ENCODE results near the gene ZFYVE9.
"Not testable (repeated sequence)": the region's sequence is repeated elsewhere in the genome, so short reads cannot be mapped to it uniquely, and the experiment has no call there.

The ZFYVE9 gene

DNA sequence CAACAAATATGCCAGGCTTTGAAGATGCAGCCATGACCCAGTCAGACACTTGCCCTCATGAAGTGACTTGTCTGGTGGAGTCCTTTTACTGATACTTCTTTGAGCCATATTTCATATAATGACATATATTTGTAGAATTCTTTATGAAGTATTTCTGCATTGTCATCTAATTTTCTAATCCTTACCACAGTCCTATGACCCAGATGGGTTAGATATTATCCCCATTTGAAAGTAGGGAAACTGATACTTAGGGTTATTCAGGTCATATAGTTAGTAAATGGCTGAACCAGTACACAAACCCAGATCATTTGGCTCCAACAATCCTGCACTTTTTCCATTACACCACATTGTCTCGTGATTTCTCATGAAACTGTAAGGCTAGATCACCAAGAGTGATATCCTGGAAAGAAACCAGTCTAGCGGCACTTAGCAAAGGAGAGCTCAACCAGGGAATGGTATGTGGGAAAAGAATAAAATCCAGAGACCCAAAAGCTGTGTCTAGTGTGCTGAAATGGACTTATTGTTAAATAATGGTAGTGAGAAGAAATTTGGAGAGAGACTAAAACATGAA lies 49.6 kb downstream of the ZFYVE9 start:
- DNase-seq, result no peak

DNA sequence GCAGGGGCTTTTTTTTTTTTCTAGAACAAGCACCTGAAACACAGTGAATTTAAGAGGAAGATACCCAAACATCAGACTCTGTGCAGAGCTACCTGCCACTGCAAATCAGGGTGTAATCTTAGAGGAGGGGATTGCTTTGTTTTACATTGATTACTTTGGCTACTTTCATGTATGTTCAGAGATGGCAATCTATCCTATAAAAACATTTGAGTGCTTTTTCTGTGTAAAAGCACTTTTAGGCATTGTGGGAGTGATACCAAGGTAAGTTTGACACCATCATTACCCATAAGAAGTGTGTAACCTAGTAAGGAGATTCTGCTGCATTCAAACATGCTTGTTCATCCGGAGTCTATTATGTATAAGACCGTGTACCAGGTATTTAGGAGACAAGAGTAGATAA lies 50.1 kb downstream of the ZFYVE9 start:
- no peak for DNase-seq

DNA sequence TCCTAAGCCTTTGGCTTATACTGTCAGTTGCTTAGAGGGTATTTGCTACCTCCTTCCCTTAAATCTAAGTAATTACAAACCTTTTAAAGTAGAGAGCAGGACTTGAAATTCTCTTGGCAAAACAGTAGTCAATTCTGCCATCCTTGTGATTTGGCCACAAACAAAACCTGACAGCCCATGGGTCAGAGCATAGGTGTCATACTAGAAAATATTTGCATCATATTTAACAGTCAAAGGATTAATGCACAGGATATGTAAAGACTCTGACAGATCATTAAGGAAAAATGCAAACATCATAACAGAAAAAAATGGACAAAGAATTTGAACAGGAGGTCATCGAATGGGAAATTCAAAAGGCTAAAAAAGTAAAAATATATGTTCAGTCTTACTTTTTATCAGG lies 50.5 kb downstream of the ZFYVE9 start:
- no peak for DNase-seq

DNA sequence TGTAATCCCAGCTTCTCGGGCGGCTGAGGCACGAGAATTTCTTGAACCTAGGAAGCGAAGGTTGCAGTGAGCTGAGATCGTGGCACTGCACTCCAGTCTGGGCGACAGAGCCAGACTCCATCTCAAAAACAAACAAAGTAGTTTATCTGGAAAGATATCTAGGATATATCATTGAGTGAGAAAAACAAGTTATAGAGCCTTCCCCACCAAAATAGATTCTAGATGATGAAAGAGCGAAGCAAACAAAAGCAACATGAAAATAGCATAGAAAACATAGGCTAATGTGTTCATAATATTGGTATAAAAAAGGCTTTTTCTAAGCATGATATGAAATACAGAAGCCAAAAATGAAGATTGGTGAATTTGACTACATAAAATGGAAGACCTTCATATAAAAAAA lies 52.1 kb downstream of the ZFYVE9 start:
- no peak for DNase-seq

DNA sequence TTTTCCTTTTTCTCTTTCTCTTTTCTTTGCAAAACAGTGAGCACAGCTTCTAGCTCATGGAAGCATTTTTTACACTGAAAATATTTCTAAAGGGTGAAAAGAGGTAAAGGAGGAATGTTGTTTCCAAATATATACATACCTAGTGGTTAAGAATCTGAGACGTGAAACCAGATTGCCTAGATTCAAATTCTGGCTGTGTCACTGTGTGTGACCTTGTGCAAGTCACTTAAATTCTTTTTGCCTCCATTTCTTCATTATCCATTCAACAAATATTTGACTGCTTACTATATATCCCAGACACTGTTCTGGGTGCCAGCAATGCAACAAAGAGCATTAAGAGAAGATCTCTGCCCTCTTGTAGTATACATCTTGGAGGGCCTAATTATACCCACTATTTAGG lies 53.3 kb downstream of the ZFYVE9 start:
- no peak for DNase-seq

DNA sequence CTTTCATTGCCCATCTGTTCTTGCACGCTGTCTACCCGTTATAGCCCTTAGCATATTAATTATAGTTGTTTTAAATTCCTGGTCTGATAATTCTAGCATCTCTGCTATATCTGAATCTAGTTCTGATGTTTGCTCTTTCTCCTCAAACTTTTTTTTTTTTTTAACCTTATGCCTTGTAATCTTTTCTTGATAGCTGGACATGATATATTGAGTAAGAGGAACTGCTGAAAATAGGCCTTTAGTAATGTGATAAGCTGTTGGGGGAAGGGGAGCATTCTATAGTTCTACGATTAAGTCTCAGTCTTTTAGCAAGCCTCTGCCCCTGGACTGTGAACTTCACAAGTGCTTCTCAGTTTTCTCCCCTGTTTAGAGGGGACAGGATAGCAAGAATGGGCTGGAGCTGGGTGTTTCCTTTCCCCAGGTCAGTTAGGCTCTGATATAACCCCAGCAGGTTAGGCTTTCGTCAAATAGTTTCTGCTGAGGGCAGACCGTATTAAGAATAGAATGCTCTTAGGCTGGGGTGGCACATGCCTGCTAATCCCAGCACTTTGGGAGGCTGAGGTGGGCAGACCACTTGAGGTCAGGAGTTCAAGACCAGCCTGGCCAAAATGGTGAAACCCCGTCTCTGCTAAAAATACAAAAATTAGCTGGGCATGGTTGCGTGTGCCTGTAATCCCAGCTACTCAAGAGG lies 62.2 kb downstream of the ZFYVE9 start:
- DNase-seq, result no peak

DNA sequence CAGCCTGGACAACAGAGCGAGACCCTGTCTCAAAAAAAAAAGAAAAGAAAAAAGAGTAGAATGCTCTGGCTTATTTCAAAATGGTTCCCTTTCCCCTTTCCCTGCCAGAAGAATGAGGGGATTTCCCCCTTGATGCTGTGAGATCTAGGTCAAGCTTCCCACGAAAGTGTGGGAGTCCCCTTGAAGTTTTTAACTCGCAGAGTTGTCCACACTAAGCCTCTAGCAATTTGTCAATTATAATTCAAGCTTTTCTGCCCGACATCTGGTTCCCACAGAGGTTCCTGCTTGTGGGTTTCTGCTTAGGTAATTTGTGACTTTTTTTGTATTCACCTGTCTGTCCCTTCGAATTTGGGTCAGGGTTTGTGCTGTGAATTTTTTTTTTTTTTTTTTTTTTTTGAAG lies 62.8 kb downstream of the ZFYVE9 start:
- no peak for DNase-seq

DNA sequence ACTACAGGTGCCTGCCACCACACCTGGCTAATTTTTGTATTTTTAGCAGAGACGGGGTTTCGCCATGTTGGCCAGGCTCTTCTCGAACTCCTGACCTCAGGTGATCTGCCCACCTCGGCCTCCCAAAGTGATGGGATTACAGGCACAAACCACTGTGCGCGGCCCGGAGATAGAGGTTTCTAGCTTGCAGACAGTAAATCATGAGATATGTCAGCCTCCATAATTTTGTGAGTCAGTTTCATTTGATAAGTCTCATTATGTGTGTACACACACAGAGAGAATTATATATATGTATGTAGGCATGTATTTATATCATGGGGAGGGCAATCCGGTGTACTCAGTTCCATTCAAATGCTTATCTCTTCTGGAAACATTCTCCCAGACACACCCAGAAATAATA lies 64.8 kb downstream of the ZFYVE9 start:
- not testable (repeated sequence) for DNase-seq

DNA sequence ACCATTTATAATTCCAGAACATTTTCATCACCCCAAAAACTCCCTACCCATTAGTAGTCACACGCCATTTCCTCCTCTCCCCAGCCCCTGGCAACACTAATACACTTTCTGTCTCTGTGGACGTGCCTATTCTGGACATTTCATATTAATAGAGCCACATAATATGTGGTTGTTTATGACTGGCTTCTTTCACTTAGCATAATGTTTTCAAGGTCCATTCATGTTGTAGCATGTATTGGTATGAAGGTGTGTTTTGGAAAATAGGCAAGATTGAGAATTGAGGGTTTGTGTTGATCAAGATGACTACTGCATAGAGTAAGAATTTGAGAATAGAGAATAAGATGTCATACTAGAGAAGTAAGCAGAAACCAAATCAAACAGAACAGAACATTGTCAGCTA lies 67.5 kb downstream of the ZFYVE9 start:
- no peak for DNase-seq

DNA sequence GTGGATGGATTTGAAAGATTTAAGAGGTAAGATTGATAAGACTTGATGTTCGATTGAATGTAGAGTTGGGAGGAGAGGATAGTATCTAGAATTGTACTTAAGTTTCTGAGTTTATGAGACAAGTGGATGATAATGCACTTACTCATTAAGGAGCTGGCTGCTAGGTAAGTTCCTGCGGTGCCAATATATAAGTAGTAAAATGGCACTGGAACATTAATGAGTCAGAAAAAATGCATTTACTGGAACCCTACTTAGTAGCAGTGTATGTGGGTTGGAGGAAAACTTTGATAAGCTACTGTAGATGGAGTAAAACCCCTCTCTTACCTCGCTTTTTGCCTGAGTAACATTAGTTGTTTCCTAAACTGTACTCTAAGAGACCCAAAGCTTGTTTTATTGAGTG lies 68.2 kb downstream of the ZFYVE9 start:
- DNase-seq, result no peak

DNA sequence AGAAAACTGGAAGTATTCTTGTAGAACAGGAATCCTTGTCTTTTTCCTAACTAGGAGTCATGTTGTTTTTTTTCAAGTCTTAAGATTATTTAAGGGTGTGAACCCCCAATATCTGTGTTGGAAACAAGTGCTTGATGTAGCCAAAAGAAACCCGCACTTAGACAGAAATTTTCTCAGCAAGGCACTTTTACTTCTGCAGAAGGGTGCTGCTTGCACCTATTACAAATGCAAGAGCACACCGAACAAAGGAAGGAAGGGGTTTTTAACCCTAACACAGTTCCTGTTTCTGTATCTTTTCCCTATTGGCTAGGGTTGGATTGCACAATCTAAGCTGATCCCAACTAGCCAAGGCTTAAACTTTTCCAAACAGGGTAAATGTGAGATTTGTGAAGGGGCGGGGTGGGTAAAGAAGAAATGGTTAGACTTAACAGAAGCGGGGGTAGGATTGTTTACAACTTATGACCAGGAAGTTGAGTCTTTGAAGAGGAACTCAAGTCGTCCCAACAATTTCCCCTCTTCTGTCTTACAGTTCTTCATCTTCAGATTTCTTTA lies 75.1 kb downstream of the ZFYVE9 start:
- no peak for DNase-seq

DNA sequence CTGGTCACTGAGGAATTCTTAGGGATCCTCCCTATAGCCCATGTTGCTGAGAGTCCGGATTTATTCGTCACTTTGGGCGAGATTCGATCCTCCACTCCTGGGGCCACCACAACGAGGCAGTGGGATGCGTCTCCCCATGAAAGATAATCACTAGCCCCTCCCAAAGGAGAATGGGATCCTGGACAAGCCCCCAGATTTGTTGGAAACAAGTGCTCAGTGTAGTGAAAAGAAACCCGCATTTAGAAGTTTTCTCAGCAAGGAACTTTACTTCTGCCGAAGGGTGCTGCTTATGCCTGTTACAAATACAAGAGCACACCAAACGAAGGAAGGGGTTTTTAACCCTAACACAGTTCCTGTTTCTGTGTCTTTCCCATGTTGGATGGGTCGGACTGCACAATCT lies 83.3 kb downstream of the ZFYVE9 start:
- no peak for DNase-seq

DNA sequence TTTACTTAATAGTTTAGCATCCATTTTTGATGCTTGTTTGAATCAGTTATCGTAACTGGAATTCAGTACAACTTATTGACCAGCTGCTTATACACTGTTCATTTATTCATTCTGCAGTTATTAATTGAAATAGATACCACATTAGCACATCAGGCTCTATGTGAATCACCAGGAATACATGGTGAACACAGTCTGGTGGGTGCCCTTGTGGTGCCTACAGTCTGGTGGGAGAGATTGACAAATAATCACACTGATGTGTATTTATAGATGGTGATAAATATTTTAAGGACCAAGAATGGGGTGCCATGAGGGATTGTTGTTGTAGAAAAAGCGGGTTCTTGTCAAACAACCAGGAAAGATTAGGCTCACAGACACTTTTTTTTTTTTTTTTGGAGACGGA lies 87.6 kb downstream of the ZFYVE9 start:
- DNase-seq, result no peak

DNA sequence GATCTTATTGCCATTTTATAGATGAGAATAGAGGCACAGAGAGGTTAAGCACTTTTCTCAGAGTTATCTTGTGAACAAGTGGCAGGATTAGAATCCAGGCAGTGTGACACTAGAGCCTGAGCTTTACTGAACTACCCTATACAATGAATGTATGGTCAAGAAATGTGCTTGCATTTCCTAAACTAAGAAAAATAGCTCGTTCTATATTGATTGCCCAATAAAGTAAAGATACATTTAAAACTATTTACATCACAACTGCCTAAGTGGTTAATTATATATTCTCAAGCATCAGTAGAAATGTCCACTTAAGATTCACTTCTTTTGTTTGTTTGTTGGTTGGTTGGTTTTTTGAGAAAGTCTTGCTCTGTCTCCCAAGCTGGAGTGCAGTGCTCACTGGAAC lies 91.6 kb downstream of the ZFYVE9 start:
- no peak for DNase-seq

DNA sequence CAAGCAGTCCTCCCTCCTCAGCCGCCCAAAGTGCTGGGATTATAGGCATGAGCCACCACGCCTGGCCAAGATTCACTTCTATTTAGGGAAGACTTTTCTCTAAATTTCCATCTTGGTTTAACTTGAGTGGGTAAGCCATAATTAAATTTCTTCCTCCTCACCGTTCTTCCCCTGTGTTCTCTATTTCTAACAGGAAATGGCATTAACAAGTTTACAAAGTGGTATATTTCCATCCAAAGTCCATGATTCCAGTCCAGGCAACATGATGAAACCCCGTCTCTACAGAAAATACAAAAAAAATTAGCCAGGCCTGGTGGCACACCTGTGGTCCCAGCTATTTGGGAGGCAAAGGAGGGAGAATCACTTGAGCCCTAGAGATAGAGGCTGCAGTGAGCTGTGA lies 92.1 kb downstream of the ZFYVE9 start:
- no peak for DNase-seq

DNA sequence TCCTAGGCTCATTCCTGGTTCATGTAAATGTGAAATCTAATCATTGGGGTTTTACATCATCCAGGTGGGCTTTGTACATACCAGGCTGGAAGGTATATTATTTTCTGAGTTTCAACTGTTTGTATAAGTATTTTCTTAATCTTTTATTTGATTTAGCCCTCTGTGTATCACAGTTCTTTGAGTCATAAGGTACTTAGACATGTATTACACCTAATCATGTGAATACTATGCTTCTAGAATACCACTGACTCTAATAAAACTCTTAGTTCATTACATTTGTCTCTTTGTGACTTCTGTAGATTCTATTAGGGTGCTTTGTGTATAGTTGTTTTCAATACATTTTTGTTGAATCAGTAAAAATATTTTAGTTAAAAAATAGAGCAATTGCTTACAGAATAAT lies 92.8 kb downstream of the ZFYVE9 start:
- DNase-seq, result no peak

DNA sequence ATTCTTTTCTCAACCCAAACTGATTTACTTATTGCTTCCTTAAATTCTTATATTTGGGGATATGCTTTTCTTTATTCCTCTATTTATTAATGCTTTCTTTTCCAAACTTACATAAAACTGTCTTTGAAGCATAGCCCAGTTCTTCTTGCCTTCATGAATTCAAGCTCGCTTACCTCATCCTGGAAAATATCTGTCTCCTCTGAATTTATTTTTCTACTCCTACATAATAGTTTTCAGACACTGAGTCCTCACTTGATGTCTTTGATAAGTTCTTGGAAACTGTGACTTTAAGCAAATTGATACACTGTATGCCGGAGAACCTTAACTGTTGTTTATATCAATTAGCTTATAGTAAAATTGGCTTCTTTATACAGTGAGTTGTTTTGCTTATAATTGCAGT lies 93.8 kb downstream of the ZFYVE9 start:
- DNase-seq, result no peak

DNA sequence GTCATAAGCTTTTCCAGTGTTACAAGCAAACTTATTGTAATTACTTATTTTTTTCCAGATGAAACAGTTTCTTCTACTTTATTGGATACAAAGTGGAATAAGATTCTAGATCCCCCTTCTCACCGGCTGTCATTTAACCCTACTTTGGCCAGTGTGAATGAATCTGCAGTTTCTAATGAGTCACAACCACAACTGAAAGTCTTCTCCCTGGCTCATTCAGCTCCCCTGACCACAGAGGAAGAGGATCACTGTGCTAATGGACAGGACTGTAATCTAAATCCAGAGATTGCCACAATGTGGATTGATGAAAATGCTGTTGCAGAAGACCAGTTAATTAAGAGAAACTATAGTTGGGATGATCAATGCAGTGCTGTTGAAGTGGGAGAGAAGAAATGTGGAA lies 95.5 kb downstream of the ZFYVE9 start:
- no peak for DNase-seq

DNA sequence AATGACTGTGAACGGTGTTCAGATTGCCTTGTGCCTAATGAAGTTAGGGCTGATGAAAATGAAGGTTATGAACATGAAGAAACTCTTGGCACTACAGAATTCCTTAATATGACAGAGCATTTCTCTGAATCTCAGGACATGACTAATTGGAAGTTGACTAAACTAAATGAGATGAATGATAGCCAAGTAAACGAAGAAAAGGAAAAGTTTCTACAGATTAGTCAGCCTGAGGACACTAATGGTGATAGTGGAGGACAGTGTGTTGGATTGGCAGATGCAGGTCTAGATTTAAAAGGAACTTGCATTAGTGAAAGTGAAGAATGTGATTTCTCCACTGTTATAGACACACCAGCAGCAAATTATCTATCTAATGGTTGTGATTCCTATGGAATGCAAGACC lies 96.6 kb downstream of the ZFYVE9 start:
- no peak for DNase-seq

DNA sequence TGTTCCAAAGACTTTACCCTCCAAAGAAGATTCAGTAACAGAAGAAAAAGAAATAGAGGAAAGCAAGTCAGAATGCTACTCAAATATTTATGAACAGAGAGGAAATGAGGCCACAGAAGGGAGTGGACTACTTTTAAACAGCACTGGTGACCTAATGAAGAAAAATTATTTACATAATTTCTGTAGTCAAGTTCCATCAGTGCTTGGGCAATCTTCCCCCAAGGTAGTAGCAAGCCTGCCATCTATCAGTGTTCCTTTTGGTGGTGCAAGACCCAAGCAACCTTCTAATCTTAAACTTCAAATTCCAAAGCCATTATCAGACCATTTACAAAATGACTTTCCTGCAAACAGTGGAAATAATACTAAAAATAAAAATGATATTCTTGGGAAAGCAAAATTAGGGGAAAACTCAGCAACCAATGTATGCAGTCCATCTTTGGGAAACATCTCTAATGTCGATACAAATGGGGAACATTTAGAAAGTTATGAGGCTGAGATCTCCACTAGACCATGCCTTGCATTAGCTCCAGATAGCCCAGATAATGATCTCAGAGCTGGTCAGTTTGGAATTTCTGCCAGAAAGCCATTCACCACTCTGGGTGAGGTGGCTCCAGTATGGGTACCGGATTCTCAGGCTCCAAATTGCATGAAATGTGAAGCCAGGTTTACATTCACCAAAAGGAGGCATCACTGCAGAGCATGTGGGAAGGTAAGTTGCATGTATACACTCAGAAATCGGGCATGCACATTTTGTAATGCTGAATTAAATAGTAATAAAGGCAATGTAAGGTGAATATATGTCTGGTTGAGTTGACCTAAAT lies 97.2 kb downstream of the ZFYVE9 start:
- DNase-seq, result no peak

DNA sequence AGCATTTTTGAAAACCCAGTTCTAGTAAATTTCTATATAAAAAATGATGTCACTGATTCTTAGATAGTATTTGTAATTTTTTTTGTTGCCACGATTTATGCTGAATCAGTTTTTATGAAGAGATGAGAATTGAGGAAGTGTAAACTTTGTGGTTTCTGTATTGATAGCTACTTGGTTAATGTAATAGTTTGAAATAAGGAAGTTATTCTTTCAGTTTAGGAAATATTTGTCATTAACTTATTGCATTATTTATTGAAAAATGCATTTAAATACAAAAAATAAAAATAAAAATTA lies 97.8 kb downstream of the ZFYVE9 start:
- no peak for DNase-seq

DNA sequence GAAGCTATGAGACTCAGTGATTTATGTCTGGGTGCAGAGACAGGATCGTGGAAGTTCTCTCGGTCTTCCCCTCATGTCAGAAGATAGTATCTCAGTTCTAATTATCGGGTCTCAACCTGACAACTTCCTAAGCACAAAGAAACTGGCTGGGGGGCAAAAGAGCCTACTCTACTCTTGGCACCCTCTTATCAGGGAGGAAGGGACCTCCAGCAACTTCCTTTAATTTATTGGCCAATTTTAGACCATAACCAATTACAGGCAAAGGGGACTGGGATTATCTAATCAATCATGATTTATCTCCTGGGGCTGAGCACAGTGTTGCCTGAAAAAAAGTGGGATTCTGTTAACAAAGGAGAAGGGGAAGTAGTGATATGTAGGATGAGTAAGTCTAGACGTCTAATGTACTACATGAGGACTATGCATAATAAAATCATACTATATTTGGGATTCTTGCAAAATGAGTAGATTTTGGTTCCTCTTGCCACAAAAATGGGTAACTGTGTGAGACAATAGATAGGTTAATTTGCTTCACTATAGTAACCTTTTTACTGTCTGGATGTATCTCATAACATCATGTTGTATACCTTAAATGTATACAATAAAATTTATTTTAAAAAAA lies 98.8 kb downstream of the ZFYVE9 start:
- no peak for DNase-seq

DNA sequence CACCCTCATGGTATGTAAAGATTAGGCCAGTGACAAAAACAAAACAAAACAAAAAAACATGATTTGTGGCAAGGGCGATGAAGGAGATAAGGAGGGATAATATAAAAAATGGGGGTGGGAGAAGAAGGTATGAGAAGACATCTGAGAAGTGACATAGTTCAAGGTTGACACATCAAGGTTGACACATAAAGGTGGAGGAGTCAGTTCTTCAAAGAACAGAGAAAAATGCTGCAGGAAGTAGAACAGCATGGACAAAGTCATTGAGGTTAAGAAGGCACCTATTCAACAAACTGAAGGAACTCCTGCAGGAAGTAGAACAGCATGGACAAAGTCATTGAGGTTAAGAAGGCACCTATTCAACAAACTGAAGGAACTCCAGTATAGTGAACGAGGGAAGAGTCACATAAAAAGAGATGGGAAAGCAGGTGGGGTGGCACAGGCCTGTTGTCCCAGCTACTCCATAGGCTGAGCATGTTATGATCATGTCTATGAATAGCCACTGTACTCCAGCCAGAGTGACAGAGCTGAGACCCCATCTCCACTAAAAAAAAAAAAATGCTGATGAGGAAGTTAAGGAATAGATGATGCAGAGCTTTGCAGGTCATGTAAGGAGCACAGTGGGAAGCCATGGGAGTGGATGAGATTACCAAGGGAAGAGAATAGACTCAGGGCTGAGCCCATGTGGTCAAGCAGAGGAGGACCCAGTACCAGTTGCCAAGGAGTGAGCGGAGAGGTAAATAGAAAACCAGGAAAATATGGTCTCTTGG lies 101.5 kb downstream of the ZFYVE9 start:
- DNase-seq, result no peak

Measured in amniotic stem cell (primary cell).